Measurements from ENCODE around the gene NUCB1. TPM values are rescaled to one million over a fixed set of nuclear protein-coding genes. Genes with fewer than 3 reads are reported as not detected.
A peak's percentile ranks its signal among the peaks of the same experiment; 100 is the strongest.

The NUCB1 gene
- total and polyA plus RNA-seq, 9 of the 15 experiments (the other 6 are each of a cell fraction or from before 2014, with no cell fraction given), result 3.1 to 153 (median 71.7) TPM

DNA sequence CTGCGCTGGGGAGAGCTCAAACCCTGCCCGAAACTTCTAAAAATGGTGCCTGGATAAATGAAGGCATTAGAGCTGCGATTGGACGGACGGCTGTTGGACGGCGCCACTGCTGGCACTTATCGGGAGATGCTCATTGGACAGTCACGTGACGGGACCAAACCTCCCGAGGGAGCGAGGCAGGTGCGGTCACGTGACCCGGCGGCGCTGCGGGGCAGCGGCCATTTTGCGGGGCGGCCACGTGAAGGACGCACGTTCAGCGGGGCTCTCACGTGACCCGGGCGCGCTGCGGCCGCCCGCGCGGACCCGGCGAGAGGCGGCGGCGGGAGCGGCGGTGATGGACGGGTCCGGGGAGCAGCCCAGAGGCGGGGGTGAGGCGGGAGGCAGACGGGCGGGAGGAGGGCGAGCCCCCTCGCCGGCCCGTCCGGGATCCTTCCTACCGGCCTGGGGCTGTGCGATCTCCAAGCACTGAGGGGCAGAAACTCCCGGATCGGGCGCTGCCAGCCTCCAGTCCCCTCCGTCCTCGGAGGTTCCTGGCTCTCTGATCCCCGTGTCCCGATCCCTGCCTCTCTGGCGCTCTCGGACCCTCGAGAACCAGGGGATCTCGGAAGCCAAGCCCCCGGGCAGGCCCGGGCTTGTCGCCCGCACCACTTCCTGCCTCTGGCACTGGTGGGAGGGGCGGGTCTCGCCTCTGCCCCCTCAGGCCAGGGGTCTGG lies 54.6 kb downstream of the NUCB1 start, which contains the start of gene BAX (continued):
- TF ChIP-seq, protein P1, sequence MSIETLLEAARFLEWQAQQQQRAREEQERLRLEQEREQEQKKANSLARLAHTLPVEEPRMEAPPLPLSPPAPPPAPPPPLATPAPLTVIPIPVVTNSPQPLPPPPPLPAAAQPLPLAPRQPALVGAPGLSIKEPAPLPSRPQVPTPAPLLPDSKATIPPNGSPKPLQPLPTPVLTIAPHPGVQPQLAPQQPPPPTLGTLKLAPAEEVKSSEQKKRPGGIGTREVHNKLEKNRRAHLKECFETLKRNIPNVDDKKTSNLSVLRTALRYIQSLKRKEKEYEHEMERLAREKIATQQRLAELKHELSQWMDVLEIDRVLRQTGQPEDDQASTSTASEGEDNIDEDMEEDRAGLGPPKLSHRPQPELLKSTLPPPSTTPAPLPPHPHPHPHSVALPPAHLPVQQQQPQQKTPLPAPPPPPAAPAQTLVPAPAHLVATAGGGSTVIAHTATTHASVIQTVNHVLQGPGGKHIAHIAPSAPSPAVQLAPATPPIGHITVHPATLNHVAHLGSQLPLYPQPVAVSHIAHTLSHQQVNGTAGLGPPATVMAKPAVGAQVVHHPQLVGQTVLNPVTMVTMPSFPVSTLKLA (conservative IDR thresholded peaks at IDR 0.05), result peak; percentile 94 to 97
- TF ChIP-seq, protein P2, sequence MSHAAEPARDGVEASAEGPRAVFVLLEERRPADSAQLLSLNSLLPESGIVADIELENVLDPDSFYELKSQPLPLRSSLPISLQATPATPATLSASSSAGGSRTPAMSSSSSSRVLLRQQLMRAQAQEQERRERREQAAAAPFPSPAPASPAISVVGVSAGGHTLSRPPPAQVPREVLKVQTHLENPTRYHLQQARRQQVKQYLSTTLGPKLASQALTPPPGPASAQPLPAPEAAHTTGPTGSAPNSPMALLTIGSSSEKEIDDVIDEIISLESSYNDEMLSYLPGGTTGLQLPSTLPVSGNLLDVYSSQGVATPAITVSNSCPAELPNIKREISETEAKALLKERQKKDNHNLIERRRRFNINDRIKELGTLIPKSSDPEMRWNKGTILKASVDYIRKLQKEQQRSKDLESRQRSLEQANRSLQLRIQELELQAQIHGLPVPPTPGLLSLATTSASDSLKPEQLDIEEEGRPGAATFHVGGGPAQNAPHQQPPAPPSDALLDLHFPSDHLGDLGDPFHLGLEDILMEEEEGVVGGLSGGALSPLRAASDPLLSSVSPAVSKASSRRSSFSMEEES (CRISPR knock-in tag; IDR thresholded peaks at IDR 0.05), result peak; percentile 100
- TF ChIP-seq ETV1 (tag; conservative IDR thresholded peaks at IDR 0.05; ENCODE audit: low read depth) (peak; percentile 36; the same call in 1 of the 2 replicates), KDM5B (IDR thresholded peaks at IDR 0.05; ENCODE audit: insufficient replicate concordance, low read depth, low read length) (peak; percentile 58), ZNF253 (CRISPR knock-in tag; conservative IDR thresholded peaks at IDR 0.05) (no peak)
- TF ChIP-seq, protein P3, sequence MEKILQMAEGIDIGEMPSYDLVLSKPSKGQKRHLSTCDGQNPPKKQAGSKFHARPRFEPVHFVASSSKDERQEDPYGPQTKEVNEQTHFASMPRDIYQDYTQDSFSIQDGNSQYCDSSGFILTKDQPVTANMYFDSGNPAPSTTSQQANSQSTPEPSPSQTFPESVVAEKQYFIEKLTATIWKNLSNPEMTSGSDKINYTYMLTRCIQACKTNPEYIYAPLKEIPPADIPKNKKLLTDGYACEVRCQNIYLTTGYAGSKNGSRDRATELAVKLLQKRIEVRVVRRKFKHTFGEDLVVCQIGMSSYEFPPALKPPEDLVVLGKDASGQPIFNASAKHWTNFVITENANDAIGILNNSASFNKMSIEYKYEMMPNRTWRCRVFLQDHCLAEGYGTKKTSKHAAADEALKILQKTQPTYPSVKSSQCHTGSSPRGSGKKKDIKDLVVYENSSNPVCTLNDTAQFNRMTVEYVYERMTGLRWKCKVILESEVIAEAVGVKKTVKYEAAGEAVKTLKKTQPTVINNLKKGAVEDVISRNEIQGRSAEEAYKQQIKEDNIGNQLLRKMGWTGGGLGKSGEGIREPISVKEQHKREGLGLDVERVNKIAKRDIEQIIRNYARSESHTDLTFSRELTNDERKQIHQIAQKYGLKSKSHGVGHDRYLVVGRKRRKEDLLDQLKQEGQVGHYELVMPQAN (IDR thresholded peaks at IDR 0.05; ENCODE audit: borderline replicate concordance), result peak; percentile 15; the same call in 1 of the 2 replicates
- TF ChIP-seq, protein P4, sequence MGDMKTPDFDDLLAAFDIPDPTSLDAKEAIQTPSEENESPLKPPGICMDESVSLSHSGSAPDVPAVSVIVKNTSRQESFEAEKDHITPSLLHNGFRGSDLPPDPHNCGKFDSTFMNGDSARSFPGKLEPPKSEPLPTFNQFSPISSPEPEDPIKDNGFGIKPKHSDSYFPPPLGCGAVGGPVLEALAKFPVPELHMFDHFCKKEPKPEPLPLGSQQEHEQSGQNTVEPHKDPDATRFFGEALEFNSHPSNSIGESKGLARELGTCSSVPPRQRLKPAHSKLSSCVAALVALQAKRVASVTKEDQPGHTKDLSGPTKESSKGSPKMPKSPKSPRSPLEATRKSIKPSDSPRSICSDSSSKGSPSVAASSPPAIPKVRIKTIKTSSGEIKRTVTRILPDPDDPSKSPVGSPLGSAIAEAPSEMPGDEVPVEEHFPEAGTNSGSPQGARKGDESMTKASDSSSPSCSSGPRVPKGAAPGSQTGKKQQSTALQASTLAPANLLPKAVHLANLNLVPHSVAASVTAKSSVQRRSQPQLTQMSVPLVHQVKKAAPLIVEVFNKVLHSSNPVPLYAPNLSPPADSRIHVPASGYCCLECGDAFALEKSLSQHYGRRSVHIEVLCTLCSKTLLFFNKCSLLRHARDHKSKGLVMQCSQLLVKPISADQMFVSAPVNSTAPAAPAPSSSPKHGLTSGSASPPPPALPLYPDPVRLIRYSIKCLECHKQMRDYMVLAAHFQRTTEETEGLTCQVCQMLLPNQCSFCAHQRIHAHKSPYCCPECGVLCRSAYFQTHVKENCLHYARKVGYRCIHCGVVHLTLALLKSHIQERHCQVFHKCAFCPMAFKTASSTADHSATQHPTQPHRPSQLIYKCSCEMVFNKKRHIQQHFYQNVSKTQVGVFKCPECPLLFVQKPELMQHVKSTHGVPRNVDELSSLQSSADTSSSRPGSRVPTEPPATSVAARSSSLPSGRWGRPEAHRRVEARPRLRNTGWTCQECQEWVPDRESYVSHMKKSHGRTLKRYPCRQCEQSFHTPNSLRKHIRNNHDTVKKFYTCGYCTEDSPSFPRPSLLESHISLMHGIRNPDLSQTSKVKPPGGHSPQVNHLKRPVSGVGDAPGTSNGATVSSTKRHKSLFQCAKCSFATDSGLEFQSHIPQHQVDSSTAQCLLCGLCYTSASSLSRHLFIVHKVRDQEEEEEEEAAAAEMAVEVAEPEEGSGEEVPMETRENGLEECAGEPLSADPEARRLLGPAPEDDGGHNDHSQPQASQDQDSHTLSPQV (IDR thresholded peaks at IDR 0.05), result peak; percentile 31; the same call in 1 of the 2 replicates
- TF ChIP-seq, protein P5, sequence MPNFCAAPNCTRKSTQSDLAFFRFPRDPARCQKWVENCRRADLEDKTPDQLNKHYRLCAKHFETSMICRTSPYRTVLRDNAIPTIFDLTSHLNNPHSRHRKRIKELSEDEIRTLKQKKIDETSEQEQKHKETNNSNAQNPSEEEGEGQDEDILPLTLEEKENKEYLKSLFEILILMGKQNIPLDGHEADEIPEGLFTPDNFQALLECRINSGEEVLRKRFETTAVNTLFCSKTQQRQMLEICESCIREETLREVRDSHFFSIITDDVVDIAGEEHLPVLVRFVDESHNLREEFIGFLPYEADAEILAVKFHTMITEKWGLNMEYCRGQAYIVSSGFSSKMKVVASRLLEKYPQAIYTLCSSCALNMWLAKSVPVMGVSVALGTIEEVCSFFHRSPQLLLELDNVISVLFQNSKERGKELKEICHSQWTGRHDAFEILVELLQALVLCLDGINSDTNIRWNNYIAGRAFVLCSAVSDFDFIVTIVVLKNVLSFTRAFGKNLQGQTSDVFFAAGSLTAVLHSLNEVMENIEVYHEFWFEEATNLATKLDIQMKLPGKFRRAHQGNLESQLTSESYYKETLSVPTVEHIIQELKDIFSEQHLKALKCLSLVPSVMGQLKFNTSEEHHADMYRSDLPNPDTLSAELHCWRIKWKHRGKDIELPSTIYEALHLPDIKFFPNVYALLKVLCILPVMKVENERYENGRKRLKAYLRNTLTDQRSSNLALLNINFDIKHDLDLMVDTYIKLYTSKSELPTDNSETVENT (CRISPR knock-in tag; IDR thresholded peaks at IDR 0.05), result 0 out of 2 replicates have a peak, but pooled peaks have one; percentile 1
- TF ChIP-seq, protein P6, sequence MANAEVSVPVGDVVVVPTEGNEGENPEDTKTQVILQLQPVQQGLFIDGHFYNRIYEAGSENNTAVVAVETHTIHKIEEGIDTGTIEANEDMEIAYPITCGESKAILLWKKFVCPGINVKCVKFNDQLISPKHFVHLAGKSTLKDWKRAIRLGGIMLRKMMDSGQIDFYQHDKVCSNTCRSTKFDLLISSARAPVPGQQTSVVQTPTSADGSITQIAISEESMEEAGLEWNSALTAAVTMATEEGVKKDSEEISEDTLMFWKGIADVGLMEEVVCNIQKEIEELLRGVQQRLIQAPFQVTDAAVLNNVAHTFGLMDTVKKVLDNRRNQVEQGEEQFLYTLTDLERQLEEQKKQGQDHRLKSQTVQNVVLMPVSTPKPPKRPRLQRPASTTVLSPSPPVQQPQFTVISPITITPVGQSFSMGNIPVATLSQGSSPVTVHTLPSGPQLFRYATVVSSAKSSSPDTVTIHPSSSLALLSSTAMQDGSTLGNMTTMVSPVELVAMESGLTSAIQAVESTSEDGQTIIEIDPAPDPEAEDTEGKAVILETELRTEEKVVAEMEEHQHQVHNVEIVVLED (CRISPR knock-in tag; IDR thresholded peaks at IDR 0.05), result peak; percentile 98
